Sigmoid colon (tissue), 4 donors: Measurements from ENCODE around the gene C1orf232.

Source experiments
- POLR2A ChIP-seq, 2 donors: fragments of 450-650 bp; IDR thresholded peaks; one replicate each; pipeline ENCODE4 v1.6.1; 2016; ENCODE audit warnings: antibody characterized with exemption in 2 of 2, mild to moderate bottlenecking in 2 of 2, moderate library complexity in 2 of 2
- POLR2AphosphoS5 ChIP-seq, 4 donors: sonication (generic); formaldehyde crosslinking; IDR thresholded peaks; one replicate each; pipeline ENCODE4 v1.6.1; 2017; ENCODE audit warnings: antibody characterized with exemption in 4 of 4
- TF ChIP-seq, protein P1 (sequence below), 4 experiments: fragments of 450-650 bp in 3 of 4; fragments of 200-600 bp in 1 of 4; IDR thresholded peaks; one replicate each; pipeline ENCODE4 v1.5.1; 2016 to 2019; ENCODE audit warnings: antibody characterized with exemption in 4 of 4, mild to moderate bottlenecking in 3 of 4, moderate library complexity in 2 of 4

DNA sequence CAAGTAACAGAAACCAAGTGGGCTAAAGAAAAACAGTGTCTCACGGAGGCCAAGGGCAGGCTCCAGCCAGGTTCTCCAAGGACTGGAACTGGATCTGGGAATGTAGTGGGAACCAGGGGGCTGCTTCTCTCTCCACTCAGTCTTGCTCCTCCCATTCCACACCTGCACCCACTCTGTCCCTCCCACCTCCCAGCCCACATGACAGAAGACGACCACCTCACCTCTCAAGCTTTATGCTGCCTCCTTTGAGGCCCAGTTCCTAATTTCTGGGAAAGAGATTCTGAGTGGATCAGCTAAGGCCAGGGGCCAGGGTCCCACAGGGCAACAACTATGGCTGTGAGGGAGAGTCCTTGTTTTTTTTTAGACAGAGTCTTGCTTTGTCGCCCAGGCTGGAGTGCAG lies 46.5 kb upstream of the C1orf232 start:
- TF ChIP-seq, protein P1, sequence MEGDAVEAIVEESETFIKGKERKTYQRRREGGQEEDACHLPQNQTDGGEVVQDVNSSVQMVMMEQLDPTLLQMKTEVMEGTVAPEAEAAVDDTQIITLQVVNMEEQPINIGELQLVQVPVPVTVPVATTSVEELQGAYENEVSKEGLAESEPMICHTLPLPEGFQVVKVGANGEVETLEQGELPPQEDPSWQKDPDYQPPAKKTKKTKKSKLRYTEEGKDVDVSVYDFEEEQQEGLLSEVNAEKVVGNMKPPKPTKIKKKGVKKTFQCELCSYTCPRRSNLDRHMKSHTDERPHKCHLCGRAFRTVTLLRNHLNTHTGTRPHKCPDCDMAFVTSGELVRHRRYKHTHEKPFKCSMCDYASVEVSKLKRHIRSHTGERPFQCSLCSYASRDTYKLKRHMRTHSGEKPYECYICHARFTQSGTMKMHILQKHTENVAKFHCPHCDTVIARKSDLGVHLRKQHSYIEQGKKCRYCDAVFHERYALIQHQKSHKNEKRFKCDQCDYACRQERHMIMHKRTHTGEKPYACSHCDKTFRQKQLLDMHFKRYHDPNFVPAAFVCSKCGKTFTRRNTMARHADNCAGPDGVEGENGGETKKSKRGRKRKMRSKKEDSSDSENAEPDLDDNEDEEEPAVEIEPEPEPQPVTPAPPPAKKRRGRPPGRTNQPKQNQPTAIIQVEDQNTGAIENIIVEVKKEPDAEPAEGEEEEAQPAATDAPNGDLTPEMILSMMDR (IDR thresholded peaks at IDR 0.05) = no peak
- no peak for TF ChIP-seq POLR2A (IDR thresholded peaks at IDR 0.05)
- no peak for TF ChIP-seq POLR2AphosphoS5 (IDR thresholded peaks at IDR 0.05)
